Tibial artery (tissue), 4 donors: ENCODE results near the gene CSTF2T.
A peak's percentile ranks its signal among the peaks of the same experiment; 100 is the strongest.
"Not testable (repeated sequence)": the region's sequence is repeated elsewhere in the genome, so short reads cannot be mapped to it uniquely, and the experiment has no call there.

ENCODE experiments used
- DNase-seq, 2 donors: peaks; one replicate each; pipeline ENCODE4 v3.0.0-alpha.2; 2019
- H3K27ac ChIP-seq, 2 donors: fragments of 200-600 bp; sonication (generic) in 1 of 2; 1 replicate in 1 of 2; 2 replicates in 1 of 2; pipeline ENCODE4 v1.5.1; 2018 to 2019; ENCODE audit warnings: mild to moderate bottlenecking in 1 of 2
- H3K27me3 ChIP-seq, 2 donors: fragments of 200-600 bp; sonication (generic) in 1 of 2; one replicate each; pipeline versions ENCODE4 v1.5.1 to v1.6.0; 2016 to 2019
- H3K36me3 ChIP-seq, 3 donors: fragments of 200-600 bp; sonication (generic) in 2 of 3; one replicate each; pipeline ENCODE4 v1.5.1; 2016 to 2019; ENCODE audit warnings: mild to moderate bottlenecking in 2 of 3
- H3K4me1 ChIP-seq, 4 donors: fragments of 200-600 bp; sonication (generic) in 2 of 4; 1 replicate in 3 of 4; 2 replicates in 1 of 4; pipeline ENCODE4 v1.5.1; 2016 to 2019
- H3K4me3 ChIP-seq, 2 donors: fragments of 200-600 bp; sonication (generic) in 1 of 2; 1 replicate in 1 of 2; 2 replicates in 1 of 2; pipeline ENCODE4 v1.5.1; 2018 to 2019; ENCODE audit warnings: mild to moderate bottlenecking in 2 of 2
- H3K9me3 ChIP-seq, 3 donors: fragments of 200-600 bp; sonication (generic) in 1 of 3; one replicate each; pipeline ENCODE4 v1.5.1; 2016 to 2019
- intact Hi-C: fragments of 100-400 bp; cut with DNase I; formaldehyde crosslinking; loops from one replicate; pipeline ENCODE4 v1.15.0; 2023; ENCODE audit warnings: low total_unique reads
- TF ChIP-seq, protein P1 (sequence below), 2 experiments: fragments of 200-600 bp in 1 of 2; fragments of 450-650 bp in 1 of 2; IDR thresholded peaks; one replicate each; pipeline ENCODE4 v1.5.1; 2017 to 2019; ENCODE audit warnings: antibody characterized with exemption in 2 of 2, mild to moderate bottlenecking in 1 of 2, moderate library complexity in 1 of 2

The CSTF2T gene

DNA sequence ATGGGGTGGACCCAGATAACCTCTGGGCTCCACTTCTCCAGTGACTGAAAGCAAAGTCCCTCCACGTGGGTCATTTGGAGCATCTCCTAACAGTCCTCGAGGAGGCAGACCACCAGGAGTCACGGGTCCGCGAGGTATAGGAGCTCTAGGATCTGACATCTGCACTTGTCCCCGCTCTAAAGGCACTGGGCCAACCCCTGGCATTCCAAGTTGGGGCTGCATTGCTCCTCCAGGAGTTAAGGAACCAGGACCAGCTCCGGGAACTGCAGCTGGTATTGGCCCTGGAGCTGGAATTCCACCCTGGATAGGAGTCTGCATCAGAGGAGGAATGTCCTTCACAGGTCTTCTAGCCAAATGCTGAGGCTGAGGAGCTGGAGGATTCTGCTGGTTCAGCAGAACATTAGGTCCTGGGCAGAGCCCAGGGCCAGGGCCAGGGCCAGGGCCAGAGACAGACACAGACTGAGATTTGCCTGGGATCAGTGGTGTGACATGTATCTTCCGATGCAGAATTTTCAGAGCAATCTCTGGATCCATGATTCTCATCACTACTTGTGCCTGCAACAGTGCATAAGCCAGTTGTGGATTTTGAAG is 827 bp downstream of the CSTF2T start:
- Histone ChIP-seq H3K27ac (peak overlapping the region; percentile 78 to 87), H3K36me3 (peaks cover 0 to 5% (median 0%) of the 10 kb centered on the region in 3 donors), H3K9me3 (no peaks in the 10 kb centered on the region), H3K4me3 (peak overlapping the region; percentile 64 to 73), H3K4me1 (peaks cover 0 to 76% (median 27%) of the 10 kb centered on the region in 4 donors), H3K27me3 (no peaks in the 10 kb centered on the region)
- TF ChIP-seq, protein P1, sequence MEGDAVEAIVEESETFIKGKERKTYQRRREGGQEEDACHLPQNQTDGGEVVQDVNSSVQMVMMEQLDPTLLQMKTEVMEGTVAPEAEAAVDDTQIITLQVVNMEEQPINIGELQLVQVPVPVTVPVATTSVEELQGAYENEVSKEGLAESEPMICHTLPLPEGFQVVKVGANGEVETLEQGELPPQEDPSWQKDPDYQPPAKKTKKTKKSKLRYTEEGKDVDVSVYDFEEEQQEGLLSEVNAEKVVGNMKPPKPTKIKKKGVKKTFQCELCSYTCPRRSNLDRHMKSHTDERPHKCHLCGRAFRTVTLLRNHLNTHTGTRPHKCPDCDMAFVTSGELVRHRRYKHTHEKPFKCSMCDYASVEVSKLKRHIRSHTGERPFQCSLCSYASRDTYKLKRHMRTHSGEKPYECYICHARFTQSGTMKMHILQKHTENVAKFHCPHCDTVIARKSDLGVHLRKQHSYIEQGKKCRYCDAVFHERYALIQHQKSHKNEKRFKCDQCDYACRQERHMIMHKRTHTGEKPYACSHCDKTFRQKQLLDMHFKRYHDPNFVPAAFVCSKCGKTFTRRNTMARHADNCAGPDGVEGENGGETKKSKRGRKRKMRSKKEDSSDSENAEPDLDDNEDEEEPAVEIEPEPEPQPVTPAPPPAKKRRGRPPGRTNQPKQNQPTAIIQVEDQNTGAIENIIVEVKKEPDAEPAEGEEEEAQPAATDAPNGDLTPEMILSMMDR (IDR thresholded peaks at IDR 0.05), result no peak
- intact Hi-C loops, result no loop called here
- peak in 1 of 2 donors; percentile 68 for DNase-seq

DNA sequence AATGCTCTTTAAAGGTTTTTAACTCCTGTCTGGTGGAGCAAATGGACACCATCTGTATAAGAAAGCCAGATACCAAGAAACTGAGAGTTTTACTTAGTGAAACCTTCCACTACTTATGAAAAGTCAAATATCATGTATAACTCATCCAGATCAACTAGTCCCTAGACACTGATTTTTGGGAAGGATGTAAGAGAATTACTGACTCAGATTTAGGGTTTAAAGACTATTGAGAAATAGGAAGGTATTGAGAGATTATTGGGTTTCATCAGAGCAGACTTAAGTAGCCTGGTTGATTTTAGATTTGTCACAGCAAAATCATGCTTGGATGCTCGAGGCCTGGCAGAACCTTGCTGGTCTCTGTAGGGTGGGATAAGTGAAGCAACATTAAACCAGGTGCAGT is 3.1 kb downstream of the CSTF2T start:
- H3K36me3 ChIP-seq, result peaks cover 0 to 5% (median 0%) of the 10 kb centered on the region in 3 donors
- no peak for DNase-seq
- no peaks in the 10 kb centered on the region for H3K27me3 ChIP-seq
- H3K4me3 ChIP-seq, result no peak overlapping the region
- H3K4me1 ChIP-seq, result peaks cover 0 to 64% (median 27%) of the 10 kb centered on the region in 4 donors
- intact Hi-C loops, result no loop called here
- no peak overlapping the region for H3K27ac ChIP-seq
- TF ChIP-seq, protein P1 (IDR thresholded peaks at IDR 0.05), result no peak
- no peaks in the 10 kb centered on the region for H3K9me3 ChIP-seq

DNA sequence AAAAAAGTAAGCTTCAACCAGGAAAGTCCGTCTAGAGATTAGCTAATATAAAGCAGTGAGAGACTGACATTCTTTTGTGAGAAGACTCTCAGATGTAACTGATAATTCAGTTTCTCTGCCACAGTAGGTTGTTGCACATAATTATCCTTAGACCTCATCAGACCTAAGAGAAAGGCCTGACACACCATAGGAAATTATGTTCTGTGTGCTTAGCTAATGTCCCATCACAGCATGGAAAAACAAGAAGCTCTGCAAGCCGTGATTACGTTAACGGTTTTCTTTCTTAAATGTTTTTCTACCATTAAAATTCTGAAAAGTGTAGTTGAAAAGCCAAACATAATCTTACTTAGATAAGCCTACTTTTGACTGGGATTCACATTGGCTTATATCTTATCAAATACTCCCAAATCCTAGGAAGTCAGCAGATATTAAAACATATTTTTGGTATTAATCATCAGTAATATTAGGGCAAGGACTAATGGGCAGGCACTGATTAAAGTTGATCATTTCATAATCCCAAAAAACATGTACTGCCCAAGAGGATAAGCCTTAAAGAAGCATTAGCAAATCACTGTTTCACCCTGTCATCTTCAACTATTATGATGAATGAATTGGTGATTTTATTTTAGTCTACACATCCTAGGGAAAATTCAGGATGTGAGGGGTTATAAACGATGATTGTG is 5.2 kb downstream of the CSTF2T start:
- Histone ChIP-seq H3K4me1 (peaks cover 0 to 52% (median 24%) of the 10 kb centered on the region in 4 donors), H3K27ac (no peak overlapping the region), H3K9me3 (no peaks in the 10 kb centered on the region), H3K4me3 (no peak overlapping the region), H3K36me3 (peaks cover 0 to 5% (median 0%) of the 10 kb centered on the region in 3 donors), H3K27me3 (no peaks in the 10 kb centered on the region)
- DNase-seq, result no peak
- TF ChIP-seq, protein P1 (IDR thresholded peaks at IDR 0.05), result no peak
- intact Hi-C loops, result no loop called here

DNA sequence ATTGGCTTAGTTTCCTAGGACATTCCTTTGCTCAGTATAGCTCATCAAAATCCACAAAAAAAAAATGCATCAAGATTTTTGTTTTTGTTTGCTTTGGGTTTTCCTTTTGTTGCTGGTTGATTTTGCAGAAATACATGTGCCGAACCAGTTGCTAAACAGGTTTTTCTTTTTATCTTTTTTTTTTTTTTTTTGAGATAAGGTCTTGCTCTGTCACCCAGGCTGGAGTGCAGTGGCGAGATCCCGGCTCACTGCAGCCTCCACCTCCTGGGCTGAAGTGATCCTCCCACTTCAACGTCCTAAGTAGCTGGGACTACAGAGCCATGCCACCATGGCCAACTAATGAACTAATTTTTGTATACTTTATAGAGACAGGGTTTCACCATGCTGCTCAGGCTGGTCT is 8.3 kb downstream of the CSTF2T start:
- Histone ChIP-seq H3K27me3 (no peaks in the 10 kb centered on the region), H3K4me3 (no peak overlapping the region), H3K27ac (no peak overlapping the region), H3K36me3 (no peaks in the 10 kb centered on the region), H3K9me3 (no peaks in the 10 kb centered on the region), H3K4me1 (peaks cover 0 to 25% (median 4%) of the 10 kb centered on the region in 4 donors)
- TF ChIP-seq, protein P1 (IDR thresholded peaks at IDR 0.05), result no peak
- intact Hi-C loops, result no loop called here
- DNase-seq, result no peak

DNA sequence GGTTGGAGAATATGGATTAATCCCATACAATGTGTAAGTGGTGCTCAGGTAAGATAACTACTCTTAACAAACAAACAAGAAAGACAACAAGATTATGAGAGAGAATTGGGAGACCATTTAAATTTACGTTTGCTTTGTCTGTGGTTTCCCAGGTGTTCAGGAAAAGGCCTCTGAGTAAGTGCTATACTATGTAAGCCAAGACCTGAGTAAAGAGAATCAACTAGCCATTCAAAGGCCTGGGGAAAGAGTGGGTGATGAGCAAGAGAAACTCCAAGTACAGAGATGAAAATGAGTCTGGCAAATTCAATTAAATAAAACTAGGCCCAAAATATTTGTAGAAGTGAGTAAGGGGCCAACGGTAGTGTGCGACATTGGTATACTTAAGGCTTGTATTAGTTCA is 9.9 kb downstream of the CSTF2T start:
- TF ChIP-seq, protein P1 (IDR thresholded peaks at IDR 0.05), result no peak
- intact Hi-C loops, result no loop called here
- H3K36me3 ChIP-seq, result no peaks in the 10 kb centered on the region

DNA sequence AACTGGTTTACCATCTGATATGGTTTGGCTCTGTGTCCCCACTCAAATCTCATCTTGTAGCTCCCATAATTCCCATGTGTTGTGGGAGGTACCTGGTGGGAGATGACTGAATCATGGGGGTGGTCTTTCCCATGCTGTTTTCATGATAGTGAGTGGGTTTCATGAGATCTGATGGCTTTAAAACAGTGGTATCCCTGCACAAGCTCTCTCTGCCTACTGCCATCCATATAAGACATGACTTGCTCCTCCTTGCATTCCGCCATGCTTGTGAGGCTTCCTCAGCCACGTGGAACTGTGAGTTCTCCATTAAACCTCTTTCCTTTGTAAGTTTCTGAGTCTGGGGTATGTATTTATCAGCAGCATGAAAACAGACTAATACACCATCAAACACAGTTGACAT is 10.6 kb downstream of the CSTF2T start:
- intact Hi-C loops, H3K9me3 ChIP-seq, H3K27ac ChIP-seq, H3K4me3 ChIP-seq, DNase-seq, H3K27me3 ChIP-seq, H3K36me3 ChIP-seq: not testable (repeated sequence)
- peaks cover 0 to 24% (median under 1%) of the 10 kb centered on the region in 4 donors for H3K4me1 ChIP-seq

More for the DNA sequence above, 9.9 kb downstream of the CSTF2T start:
- H3K9me3 ChIP-seq, result no peaks in the 10 kb centered on the region
- peaks cover 0 to 24% (median 0%) of the 10 kb centered on the region in 4 donors for H3K4me1 ChIP-seq
- no peak overlapping the region for H3K27ac ChIP-seq
- H3K4me3 ChIP-seq, result no peak overlapping the region
- no peaks in the 10 kb centered on the region for H3K27me3 ChIP-seq
- no peak for DNase-seq
